HAP-1 (cell line): Measurements from ENCODE around the gene CRIP2.

Experiments used
- DNase-seq, 2 experiments: peaks; one replicate each; pipeline ENCODE4 v3.0.0-alpha.2; 2016 to 2020; ENCODE audit warnings: low spot score in 2 of 2
- H3K27me3 ChIP-seq: fragments of 250-450 bp; sonication (Bioruptor Pico); 2 replicates; pipeline ENCODE4 v1.5.1; 2020; ENCODE audit warnings: low read depth, mild to moderate bottlenecking, moderate library complexity
- H3K36me3 ChIP-seq: fragments of 250-450 bp; sonication (Bioruptor Pico); replicated peaks from 2 replicates; pipeline ENCODE4 v1.5.1; 2020; ENCODE audit warnings: mild to moderate bottlenecking
- H3K4me1 ChIP-seq: fragments of 250-450 bp; sonication (Bioruptor Pico); 2 replicates; pipeline ENCODE4 v1.5.1; 2020; ENCODE audit warnings: mild to moderate bottlenecking
- H3K4me3 ChIP-seq: fragments of 250-450 bp; sonication (Bioruptor Pico); 2 replicates; pipeline ENCODE4 v1.5.1; 2020; ENCODE audit warnings: mild to moderate bottlenecking, moderate library complexity
- H3K9me3 ChIP-seq: fragments of 250-450 bp; sonication (Bioruptor Pico); 2 replicates; pipeline ENCODE4 v1.5.1; 2020; ENCODE audit warnings: mild to moderate bottlenecking, moderate library complexity
- in situ Hi-C: fragments of 300-500 bp; cut with MboI; formaldehyde crosslinking; loops from 3 replicates; pipeline ENCODE4 v1.14.3; 2020; ENCODE audit warnings: low sequenced_read_pairs, inconsistent platforms, mixed read lengths

The CRIP2 gene

DNA sequence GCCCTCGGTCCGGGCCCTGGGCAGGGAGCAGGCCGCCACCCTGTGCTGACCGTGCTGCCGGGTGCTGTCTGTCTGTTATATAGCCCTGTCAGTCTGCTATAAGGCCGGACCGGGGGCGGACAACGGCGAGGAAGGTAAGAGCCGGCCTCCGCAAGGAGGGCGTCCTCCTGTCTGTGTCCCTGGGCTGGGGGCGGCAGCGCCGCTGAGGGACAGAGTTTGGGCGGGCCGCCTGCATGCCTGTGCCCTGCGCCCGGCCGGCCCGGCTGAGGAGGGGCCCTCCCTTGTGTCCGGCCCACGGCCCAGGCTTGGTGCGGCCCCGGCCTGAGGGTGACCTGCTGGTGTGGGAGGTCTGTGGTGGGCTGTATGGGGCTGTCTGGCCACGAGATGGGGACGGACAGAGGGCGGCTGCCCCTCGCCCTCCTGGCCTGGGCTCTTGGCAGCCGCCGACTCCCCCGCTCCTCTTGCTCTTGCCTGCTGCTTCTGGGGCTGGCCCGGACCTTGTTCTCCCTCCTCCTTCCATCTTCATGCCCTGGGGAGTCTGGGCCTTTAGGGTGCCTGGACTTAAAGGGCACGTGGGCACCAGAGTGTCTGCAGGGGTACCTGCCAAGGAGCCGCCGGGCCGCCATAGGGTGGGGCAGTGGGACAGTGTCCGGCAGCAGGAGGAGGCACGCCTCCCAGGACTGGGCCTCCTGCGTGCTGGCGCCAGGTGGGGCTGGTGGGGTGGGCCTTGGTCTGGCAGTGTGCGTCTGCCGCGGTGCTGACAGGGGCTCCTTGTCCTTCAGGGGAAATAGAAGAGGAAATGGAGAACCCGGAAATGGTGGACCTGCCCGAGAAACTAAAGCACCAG is 25.1 kb upstream of the CRIP2 start:
- in situ Hi-C loops = no loop called here
- Histone ChIP-seq H3K9me3 (no peaks in the 10 kb centered on the region), H3K27me3 (no peaks in the 10 kb centered on the region), H3K4me3 (no peak overlapping the region), H3K4me1 (no peaks in the 10 kb centered on the region), H3K36me3 (peaks cover 55% of the 10 kb centered on the region)
- no peak for DNase-seq

DNA sequence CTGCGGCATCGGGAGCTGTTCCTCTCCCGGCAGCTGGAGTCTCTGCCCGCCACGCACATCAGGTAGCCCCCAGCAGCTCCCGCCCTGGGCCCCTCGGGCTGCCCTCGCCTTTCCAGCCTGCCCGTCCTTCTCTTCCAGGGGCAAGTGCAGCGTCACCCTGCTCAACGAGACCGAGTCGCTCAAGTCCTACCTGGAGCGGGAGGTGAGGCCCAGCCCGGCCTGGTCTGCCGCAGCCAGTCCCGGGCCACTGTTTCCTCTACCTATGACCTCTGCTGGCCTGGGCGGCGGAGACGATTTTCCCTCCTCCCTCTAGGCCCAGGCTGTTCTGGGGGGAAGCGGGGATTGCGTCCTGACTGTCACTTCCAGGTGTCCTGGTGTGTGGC is 24.5 kb upstream of the CRIP2 start:
- Histone ChIP-seq H3K9me3 (no peaks in the 10 kb centered on the region), H3K27me3 (no peaks in the 10 kb centered on the region), H3K4me3 (no peak overlapping the region), H3K4me1 (no peaks in the 10 kb centered on the region), H3K36me3 (peaks cover 61% of the 10 kb centered on the region)
- in situ Hi-C loops = no loop called here
- DNase-seq = no peak

DNA sequence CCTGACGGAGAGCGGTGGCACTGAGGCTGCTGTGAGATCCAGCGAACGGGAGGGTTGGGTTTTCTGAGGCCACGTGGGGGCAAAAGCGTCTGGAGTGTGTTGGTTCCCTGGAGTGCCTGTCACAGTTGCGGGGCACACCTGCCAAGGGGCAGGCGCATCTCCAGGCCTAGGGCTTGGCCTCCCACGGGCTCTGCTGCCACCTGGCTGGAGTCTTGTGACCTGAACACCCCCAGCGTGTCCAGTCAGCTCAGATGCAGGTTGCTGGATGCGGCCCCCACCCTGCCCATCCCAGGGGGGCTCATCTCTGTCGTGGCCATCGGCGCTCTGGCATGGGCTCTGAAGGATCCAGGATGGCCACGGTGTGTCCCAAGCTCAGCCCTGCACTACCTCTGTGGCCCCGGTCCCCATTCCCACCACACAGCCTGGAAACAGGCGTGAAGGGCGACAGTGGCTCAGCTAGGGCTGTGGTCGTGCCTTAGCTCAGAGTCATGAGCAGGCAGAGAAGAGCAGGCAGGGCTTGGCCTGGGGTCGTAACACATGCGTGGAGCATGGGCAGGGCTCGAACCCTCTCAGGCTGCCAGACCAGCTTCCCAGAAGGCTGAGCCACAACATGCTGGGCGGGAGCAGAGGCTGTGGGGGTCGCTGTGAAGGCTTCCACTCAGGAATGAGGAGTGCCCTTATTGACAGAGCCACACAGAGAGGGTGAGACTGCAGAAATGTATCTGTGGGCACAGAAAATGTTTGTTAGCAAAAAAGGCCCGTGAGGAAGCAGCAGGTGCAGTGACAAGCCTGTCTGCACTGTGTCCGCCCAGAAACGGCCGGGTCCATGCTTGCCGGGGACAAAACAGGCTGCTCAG is 23.5 kb upstream of the CRIP2 start:
- H3K36me3 ChIP-seq = peaks cover 67% of the 10 kb centered on the region
- no peaks in the 10 kb centered on the region for H3K27me3 ChIP-seq
- H3K4me3 ChIP-seq = no peak overlapping the region
- in situ Hi-C loops = no loop called here
- DNase-seq = no peak
- H3K4me1 ChIP-seq = no peaks in the 10 kb centered on the region
- H3K9me3 ChIP-seq = no peaks in the 10 kb centered on the region

DNA sequence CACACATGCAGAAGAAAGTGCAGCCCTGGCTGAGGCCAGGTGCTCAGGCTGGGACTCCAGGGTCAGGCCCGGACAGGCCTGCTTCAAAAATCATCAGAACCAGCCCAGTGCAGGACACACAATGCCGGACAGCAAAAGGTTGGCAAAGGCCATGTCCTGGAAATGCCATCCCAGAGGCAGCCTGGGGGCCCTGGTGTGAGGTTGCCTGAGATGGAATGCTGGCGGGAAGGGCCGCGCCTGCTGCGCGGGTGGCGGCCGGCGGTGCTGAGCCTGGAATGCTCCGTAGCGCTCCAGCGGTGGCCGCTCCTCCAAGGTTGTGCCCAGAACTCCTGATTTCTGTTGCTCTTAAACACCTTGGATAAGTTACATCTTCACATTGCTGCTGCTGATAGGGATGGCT is 21.7 kb upstream of the CRIP2 start:
- in situ Hi-C loops = no loop called here
- DNase-seq = no peak
- Histone ChIP-seq H3K27me3 (no peaks in the 10 kb centered on the region), H3K4me3 (no peak overlapping the region), H3K9me3 (no peaks in the 10 kb centered on the region), H3K4me1 (no peaks in the 10 kb centered on the region), H3K36me3 (peaks cover 80% of the 10 kb centered on the region)

DNA sequence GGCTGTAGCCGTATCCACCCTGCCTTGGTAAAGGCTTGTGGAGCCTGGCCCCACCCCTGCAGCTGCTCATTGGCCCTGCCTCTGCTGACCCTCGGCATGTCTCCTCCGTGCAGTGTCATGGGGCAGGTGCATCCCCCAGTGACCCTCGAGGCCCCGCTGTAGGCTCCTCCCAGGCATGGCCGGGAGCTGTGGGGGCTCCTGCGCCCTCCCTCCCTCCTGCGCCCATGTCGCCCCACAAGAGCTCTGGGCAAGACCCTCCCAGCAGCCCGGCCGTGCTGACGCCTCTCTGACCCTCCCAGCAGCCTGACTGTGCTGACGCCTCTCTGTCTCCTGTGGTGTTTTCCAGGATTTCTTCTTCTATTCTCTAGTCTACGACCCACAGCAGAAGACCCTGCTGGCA is 20.8 kb upstream of the CRIP2 start:
- Histone ChIP-seq H3K4me3 (no peak overlapping the region), H3K4me1 (no peaks in the 10 kb centered on the region), H3K36me3 (peaks cover 81% of the 10 kb centered on the region), H3K27me3 (no peaks in the 10 kb centered on the region), H3K9me3 (no peaks in the 10 kb centered on the region)
- in situ Hi-C loops = no loop called here
- no peak for DNase-seq

DNA sequence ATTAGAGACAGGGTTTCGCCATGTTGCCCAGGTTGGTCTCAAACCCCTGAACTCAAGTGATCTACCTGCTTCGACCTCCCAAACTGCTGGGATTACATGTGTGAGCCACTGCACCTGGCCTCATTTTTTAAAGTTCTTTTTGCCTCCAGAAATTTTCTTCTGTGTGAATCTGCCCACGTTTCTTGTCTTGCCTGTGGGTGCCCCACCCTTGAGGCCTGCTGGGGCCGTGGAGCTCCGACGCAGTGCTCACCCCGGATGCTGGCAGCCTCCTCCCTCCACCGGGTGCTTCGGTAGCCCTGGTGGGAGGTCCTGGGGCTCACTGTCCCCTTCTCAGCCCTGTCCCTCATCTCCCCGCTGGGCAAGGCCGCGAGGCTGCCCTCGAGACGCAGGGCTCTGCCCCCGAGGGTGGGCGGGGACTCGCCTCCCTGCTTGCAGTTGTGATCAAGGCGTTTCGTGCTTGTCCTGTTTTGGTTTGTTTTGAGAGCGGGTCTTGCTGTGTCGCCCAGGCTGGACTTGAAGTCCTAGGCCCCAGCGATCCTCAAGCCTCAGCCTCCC is 19.5 kb upstream of the CRIP2 start:
- no peak overlapping the region for H3K4me3 ChIP-seq
- H3K27me3 ChIP-seq = no peaks in the 10 kb centered on the region
- in situ Hi-C loops = no loop called here
- peaks cover 71% of the 10 kb centered on the region for H3K36me3 ChIP-seq
- no peak for DNase-seq
- H3K9me3 ChIP-seq = no peaks in the 10 kb centered on the region
- no peaks in the 10 kb centered on the region for H3K4me1 ChIP-seq

DNA sequence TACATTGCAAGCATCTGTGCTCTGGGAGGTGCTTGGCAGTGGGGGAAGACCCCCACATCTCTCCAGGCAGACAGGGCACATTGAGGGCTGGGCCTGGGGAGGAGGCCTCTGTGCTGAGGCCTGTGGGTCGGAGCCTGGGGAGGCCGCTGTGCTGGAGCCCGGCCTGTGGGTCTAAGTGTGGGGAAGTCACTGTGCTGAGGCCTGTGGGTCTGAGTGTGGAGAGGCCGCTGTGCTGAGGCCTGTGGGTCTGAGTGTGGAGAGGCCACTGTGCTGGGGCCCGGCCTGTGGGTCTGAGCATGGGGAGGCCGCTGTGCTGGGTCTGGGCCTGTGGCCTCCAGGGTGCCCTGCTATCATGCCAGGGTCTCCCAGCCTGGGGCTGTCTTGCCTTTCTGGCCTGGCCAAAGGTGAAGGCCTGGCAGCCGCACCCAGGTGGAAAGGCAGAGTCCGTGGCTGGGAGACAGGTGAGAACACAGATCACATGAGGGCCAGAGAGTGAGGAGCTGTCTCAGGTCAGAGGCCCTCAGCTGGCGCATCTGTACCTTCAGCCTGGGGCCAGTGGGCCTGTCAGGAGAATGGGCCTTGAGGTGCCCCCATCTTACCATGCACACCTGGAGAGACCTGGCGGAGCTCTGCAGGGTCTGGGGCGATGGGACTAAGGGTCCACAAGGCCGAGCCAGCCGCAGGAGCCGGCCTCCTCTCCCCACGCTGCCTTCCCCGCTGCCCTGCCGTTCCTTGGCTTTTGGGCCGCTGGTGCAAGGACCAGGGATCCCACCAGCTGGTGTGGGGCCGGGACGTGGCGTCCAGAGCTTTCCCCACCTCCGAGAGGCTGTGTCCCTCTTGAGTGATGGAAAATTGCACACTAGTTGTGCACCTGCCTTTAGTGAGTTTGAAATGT is 18.6 kb upstream of the CRIP2 start:
- H3K36me3 ChIP-seq = peaks cover 69% of the 10 kb centered on the region
- no peak overlapping the region for H3K4me3 ChIP-seq
- no peaks in the 10 kb centered on the region for H3K9me3 ChIP-seq
- H3K4me1 ChIP-seq = no peaks in the 10 kb centered on the region
- in situ Hi-C loops = no loop called here
- DNase-seq = no peak
- no peaks in the 10 kb centered on the region for H3K27me3 ChIP-seq

DNA sequence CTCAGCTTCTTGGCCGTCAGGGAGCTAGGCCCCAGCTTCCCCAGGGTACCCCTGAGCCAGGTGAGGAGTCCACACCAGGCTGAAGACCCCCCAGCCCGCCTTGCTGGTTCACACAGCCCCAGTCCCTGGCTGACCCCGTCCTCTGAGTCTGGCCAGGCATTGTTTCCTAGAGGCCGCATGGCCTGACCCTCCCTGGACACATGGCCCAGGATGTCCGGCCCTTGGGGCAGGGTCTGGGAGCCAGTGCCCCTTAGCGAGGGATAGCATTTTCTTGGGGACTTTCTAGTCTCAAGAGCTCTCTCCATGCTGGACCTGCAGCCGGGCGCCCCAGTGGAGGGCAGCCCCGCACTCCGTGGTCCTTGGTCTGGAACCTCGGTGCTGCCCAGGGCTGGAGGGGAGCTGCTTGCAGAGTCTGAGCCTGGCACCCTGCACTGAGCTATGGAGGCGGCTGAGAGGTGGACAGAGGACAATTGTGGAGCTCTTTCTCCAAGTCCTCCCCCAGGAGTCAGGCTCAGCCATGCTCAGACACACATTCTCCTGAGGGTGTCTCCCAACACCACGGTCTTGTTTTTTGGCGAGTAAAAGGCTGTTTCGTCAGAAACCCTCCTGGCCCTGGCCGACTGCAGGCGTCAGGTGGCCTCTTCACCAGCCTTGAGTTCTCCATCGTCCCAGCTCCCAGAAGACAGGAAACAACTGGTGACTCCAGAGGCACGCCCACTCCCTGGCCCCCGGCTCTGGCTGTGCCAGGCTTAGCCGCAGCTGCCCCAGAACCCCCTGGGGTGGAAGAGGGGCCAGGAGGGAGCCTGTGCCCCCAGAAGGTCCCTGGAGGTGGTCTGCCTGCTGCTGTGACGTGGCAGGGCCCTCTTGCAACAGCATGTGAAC is 17.6 kb upstream of the CRIP2 start:
- no peaks in the 10 kb centered on the region for H3K27me3 ChIP-seq
- DNase-seq = no peak
- no peaks in the 10 kb centered on the region for H3K9me3 ChIP-seq
- in situ Hi-C loops = no loop called here
- H3K36me3 ChIP-seq = peaks cover 63% of the 10 kb centered on the region
- no peak overlapping the region for H3K4me3 ChIP-seq
- no peaks in the 10 kb centered on the region for H3K4me1 ChIP-seq

DNA sequence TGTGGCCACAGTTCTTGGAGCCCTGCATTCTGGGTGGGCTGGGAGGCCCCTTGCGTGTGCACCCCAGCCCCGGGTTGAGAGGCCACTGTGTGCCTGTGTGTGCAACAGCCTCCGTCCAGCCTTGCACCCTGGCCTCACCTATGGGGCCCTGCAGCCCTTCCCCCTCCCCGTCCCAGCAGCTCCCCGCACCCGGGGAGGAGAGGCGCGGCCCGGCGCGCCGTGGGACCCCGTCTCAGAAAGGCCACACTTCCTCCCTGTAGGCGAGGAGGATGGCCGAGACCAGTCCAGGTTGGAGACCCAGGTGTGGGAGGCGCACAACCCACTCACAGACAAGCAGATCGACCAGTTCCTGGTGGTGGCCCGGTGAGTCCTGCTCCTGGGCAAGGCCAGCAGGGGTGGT is 16.6 kb upstream of the CRIP2 start:
- Histone ChIP-seq H3K27me3 (no peaks in the 10 kb centered on the region), H3K4me3 (no peak overlapping the region), H3K4me1 (no peaks in the 10 kb centered on the region), H3K36me3 (peaks cover 64% of the 10 kb centered on the region), H3K9me3 (no peaks in the 10 kb centered on the region)
- in situ Hi-C loops = no loop called here
- DNase-seq = no peak

DNA sequence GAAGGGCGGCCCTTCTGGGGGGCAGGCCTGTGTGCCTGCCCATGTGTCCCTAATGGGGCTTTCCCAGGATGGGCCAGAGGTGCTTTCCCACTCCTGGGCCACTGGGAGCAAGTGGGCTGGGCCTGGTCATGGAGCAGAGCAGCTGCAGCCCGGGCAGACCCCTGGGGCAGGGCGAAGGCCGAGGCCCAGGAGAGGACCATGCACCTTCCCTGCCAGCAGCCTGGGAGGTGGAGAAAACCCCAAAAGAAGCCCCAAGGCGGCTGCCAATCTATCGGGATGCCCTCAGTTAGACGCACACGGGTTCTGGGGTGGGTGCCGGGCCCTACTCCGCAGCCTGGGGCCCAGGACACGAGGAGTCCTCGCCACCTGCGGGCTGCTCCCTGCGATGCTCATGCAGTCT is 16.1 kb upstream of the CRIP2 start:
- Histone ChIP-seq H3K9me3 (no peaks in the 10 kb centered on the region), H3K36me3 (peaks cover 66% of the 10 kb centered on the region)
- in situ Hi-C loops = no loop called here

DNA sequence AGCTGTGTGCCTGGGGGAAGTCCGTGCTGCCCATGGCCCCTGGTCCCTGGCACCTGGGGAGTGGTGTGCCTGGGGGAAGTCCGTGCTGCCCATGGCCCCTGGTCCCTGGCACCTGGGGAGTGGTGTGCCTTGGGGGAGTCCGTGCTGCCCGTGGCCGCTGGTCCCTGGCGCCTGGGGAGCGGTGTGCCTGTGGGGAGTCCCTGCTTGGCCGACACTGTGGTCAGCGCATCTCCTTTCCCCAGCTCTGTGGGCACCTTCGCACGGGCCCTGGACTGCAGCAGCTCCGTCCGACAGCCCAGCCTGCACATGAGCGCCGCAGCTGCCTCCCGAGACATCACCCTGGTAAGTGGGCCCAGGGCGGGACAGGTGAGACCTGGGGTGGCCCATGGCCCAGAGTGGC is 14.5 kb upstream of the CRIP2 start:
- Histone ChIP-seq H3K4me1 (no peaks in the 10 kb centered on the region), H3K36me3 (peaks cover 64% of the 10 kb centered on the region), H3K9me3 (no peaks in the 10 kb centered on the region), H3K4me3 (no peak overlapping the region), H3K27me3 (no peaks in the 10 kb centered on the region)
- in situ Hi-C loops = no loop called here
- DNase-seq = no peak

More for the DNA sequence above, 16.1 kb upstream of the CRIP2 start:
- DNase-seq = no peak
- Histone ChIP-seq H3K4me3 (no peak overlapping the region), H3K27me3 (no peaks in the 10 kb centered on the region), H3K4me1 (no peaks in the 10 kb centered on the region)

DNA sequence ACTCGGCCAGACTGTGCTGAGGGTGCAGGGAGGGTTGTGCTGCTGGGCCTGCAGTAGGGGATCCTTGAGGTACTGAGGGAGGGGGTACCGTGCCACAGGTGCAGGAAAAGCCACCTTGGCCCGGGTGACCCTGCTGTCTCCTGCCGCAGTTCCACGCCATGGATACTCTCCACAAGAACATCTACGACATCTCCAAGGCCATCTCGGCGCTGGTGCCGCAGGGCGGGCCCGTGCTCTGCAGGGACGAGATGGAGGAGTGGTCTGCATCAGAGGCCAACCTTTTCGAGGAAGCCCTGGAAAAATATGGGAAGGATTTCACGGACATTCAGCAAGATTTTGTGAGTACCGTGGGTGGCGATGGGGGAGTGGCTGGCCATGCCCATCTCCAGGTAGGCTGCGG is 14.0 kb upstream of the CRIP2 start:
- Histone ChIP-seq H3K36me3 (peaks cover 62% of the 10 kb centered on the region), H3K4me3 (no peak overlapping the region), H3K4me1 (no peaks in the 10 kb centered on the region), H3K9me3 (no peaks in the 10 kb centered on the region), H3K27me3 (no peaks in the 10 kb centered on the region)
- in situ Hi-C loops = no loop called here
- no peak for DNase-seq

DNA sequence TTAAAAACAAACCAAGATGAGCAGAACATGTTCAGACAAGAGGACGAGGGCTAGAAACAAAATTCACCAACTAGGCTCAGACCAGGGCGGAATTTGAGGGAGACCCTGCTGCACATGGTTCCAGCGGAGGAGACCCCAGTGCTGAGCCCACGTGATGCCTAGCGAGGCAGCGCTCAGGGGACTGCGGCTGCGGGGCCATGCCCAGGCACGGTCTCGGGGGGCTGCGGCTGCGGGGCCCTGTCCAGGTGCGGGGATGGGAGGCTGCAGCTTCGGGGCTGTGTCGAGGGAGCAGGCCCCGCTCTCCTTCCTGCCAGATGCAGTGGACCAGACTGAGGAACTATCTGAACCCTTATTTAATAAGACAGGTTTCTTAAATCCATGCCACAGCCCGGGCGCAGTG is 12.7 kb upstream of the CRIP2 start:
- Histone ChIP-seq H3K36me3 (peaks cover 59% of the 10 kb centered on the region), H3K4me3 (no peak overlapping the region), H3K27me3 (no peaks in the 10 kb centered on the region), H3K9me3 (no peaks in the 10 kb centered on the region), H3K4me1 (no peaks in the 10 kb centered on the region)
- no peak for DNase-seq
- in situ Hi-C loops = no loop called here
